ENCODE data around the gene PXMP4.
"Not testable (repeated sequence)": the region's sequence is repeated elsewhere in the genome, so short reads cannot be mapped to it uniquely, and the experiment has no call there.

PXMP4 gene

GRCh38 chr20:33701629-33702450 is 18.3 kb downstream of the PXMP4 start:
- no peak for DNase-seq

GRCh38 chr20:33700696-33701441 is 19.2 kb downstream of the PXMP4 start:
- DNase-seq, result not testable (repeated sequence)

- not testable (repeated sequence) for DNase-seq
Observed at GRCh38 chr20:33698966-33699365, 21.1 kb downstream of the PXMP4 start.

GRCh38 chr20:33697129-33697528 is 23.0 kb downstream of the PXMP4 start:
- DNase-seq, result no peak

GRCh38 chr20:33696448-33696847 is 23.7 kb downstream of the PXMP4 start:
- DNase-seq, result no peak

GRCh38 chr20:33694639-33695012 is 25.5 kb downstream of the PXMP4 start:
- no peak for DNase-seq

GRCh38 chr20:33693741-33694638 is 26.1 kb downstream of the PXMP4 start:
- no peak for DNase-seq

GRCh38 chr20:33693289-33693688 is 26.8 kb downstream of the PXMP4 start:
- no peak for DNase-seq

- no peak for DNase-seq
Observed at GRCh38 chr20:33689973-33690372, 30.1 kb downstream of the PXMP4 start.

- no peak for DNase-seq
Observed at GRCh38 chr20:33689493-33689892, 30.6 kb downstream of the PXMP4 start.

- no peak for DNase-seq
Observed at GRCh38 chr20:33688938-33689424, 31.1 kb downstream of the PXMP4 start.

GRCh38 chr20:33687993-33688937 is 31.8 kb downstream of the PXMP4 start:
- DNase-seq, result no peak

GRCh38 chr20:33687370-33687915 is 32.7 kb downstream of the PXMP4 start:
- no peak for DNase-seq

GRCh38 chr20:33686984-33687366 is 33.1 kb downstream of the PXMP4 start:
- DNase-seq, result no peak

- peak; percentile 89 for DNase-seq
Observed at GRCh38 chr20:33686100-33686983, 33.8 kb downstream of the PXMP4 start, which contains the start of gene E2F1. TSS of gene E2F1 (minus strand) at chr20:33686385. CDS start at chr20:33686264, 121 bp downstream.

GRCh38 chr20:33685328-33686099 is 34.6 kb downstream of the PXMP4 start:
- peak; percentile 46 for DNase-seq

- DNase-seq, result peak; percentile 46
Observed at GRCh38 chr20:33684533-33685327, 35.4 kb downstream of the PXMP4 start.

- DNase-seq, result no peak
Observed at GRCh38 chr20:33681728-33682353, 38.3 kb downstream of the PXMP4 start.

All from DMS79 treated with DMSO at 0.1 percent for 48 hours (cell line).